ENCODE measurements around the gene ADGRB2.

Gene ADGRB2

GRCh38 chr1:31799196-31799894, 35.2 kb upstream of the ADGRB2 start:
- Histone ChIP-seq H3K9me2 (replicated peaks; ENCODE audit: insufficient read depth, low read length) (no peaks in the 10 kb centered on the region), H3K27me3 (ENCODE audit: low read length) (no peaks in the 10 kb centered on the region), H3K9me3 (ENCODE audit: insufficient read depth, low read length) (no peaks in the 10 kb centered on the region), H3K9ac (ENCODE audit: low read length) (no peak overlapping the region), H3K79me2 (ENCODE audit: insufficient read depth, low read length) (no peaks in the 10 kb centered on the region), H3K4me3 (ENCODE audit: insufficient read depth, low read length, poor library complexity, severe bottlenecking) (no peak overlapping the region), H2AFZ (ENCODE audit: low read depth, low read length, severe bottlenecking) (no peak overlapping the region), H4K20me1 (ENCODE audit: low read depth, low read length) (no peaks in the 10 kb centered on the region), H3K4me2 (ENCODE audit: low read depth, low read length, poor library complexity, severe bottlenecking) (no peak overlapping the region), H3K27ac (ENCODE audit: low read depth, low read length) (no peak overlapping the region), H3F3A (ENCODE audit: insufficient read depth) (no peaks in the 10 kb centered on the region), H3K36me3 (ENCODE audit: low read length) (no peaks in the 10 kb centered on the region)
- TF ChIP-seq CTCF (IDR thresholded peaks at IDR 0.05; ENCODE audit: insufficient read depth, low read length, poor library complexity, severe bottlenecking): no peak
- TF ChIP-seq EZH2phosphoT487 (conservative IDR thresholded peaks at IDR 0.05; ENCODE audit: low read length): no peak

DNA sequence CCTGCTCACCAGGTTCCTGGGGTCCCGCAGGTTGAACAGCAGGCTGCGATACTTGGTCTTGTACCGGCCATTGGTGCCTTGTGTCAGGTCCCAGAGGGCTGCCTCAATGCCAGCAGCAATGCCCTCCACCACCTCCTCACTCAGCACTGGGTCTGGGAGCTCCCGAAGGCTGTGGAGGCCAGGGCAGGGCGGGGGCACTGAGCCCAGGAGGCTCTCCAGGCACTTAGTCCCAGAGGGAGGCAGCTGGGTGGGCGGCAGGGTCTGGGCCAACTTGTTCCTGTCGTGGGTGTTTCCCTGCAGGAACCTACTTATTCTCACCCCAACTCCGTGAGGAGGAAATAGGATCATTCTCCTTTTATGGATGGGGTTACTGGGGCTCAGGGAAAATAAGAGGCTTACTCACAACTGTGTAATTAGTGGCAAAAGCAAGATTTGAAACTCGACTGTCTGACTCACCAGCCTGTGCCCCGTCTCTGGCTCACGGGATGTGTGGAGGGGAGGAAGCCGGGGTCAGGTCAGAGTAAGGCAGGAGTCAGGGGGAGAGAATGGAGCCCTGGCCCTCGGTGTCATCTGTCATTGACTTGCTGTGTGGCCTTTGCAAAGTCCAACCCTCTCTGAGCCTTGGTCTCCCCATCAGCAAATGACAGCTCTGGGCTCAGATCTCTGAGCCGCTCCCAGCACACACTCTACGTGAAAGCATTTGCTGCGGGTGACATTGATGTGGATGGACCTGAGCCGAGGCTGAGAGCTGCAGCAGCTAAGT, 34.5 kb upstream of the ADGRB2 start:
- no peak overlapping the region for H2AFZ ChIP-seq (ENCODE audit: low read depth, low read length, severe bottlenecking)
- no peak overlapping the region for H3K4me2 ChIP-seq (ENCODE audit: low read depth, low read length, poor library complexity, severe bottlenecking)

DNA sequence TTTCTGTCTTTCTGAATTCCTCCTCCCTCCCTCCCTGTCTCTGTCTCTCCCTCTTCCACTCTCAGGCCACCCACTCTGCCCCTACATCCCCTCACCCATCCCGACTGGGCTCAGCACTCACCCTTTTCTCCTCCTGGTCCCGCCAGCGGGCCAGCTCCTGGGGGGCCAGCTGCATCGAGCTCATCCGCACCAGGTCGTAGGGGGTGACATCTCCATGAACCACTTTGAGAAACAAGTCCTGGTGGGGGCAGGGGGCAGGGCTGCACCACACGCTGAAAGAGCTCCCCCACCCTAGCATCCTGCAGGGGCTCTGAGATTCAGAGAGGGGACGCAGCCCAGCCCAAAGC, 33.9 kb upstream of the ADGRB2 start:
- no peak for TF ChIP-seq CTCF (IDR thresholded peaks at IDR 0.05; ENCODE audit: insufficient read depth, low read length, poor library complexity, severe bottlenecking)
- TF ChIP-seq EZH2phosphoT487 (conservative IDR thresholded peaks at IDR 0.05; ENCODE audit: low read length): no peak
- H2AFZ ChIP-seq (ENCODE audit: low read depth, low read length, severe bottlenecking): no peak overlapping the region
- no peaks in the 10 kb centered on the region for H4K20me1 ChIP-seq (ENCODE audit: low read depth, low read length)
- H3K79me2 ChIP-seq (ENCODE audit: insufficient read depth, low read length): no peaks in the 10 kb centered on the region
- no peak overlapping the region for H3K27ac ChIP-seq (ENCODE audit: low read depth, low read length)
- no peak overlapping the region for H3K4me2 ChIP-seq (ENCODE audit: low read depth, low read length, poor library complexity, severe bottlenecking)
- H3K4me3 ChIP-seq (ENCODE audit: insufficient read depth, low read length, poor library complexity, severe bottlenecking): no peak overlapping the region
- no peaks in the 10 kb centered on the region for H3F3A ChIP-seq (ENCODE audit: insufficient read depth)
- H3K9me2 ChIP-seq (replicated peaks; ENCODE audit: insufficient read depth, low read length): no peaks in the 10 kb centered on the region
- no peaks in the 10 kb centered on the region for H3K36me3 ChIP-seq (ENCODE audit: low read length)
- no peaks in the 10 kb centered on the region for H3K9me3 ChIP-seq (ENCODE audit: insufficient read depth, low read length)
- no peak overlapping the region for H3K9ac ChIP-seq (ENCODE audit: low read length)
- H3K27me3 ChIP-seq (ENCODE audit: low read length): no peaks in the 10 kb centered on the region

More for the DNA sequence above, 34.5 kb upstream of the ADGRB2 start:
- Histone ChIP-seq H3K9me3 (ENCODE audit: insufficient read depth, low read length) (no peaks in the 10 kb centered on the region), H3K79me2 (ENCODE audit: insufficient read depth, low read length) (no peaks in the 10 kb centered on the region), H3K36me3 (ENCODE audit: low read length) (no peaks in the 10 kb centered on the region), H4K20me1 (ENCODE audit: low read depth, low read length) (no peaks in the 10 kb centered on the region), H3F3A (ENCODE audit: insufficient read depth) (no peaks in the 10 kb centered on the region), H3K9me2 (replicated peaks; ENCODE audit: insufficient read depth, low read length) (no peaks in the 10 kb centered on the region), H3K27me3 (ENCODE audit: low read length) (no peaks in the 10 kb centered on the region), H3K4me3 (ENCODE audit: insufficient read depth, low read length, poor library complexity, severe bottlenecking) (no peak overlapping the region), H3K9ac (ENCODE audit: low read length) (no peak overlapping the region), H3K27ac (ENCODE audit: low read depth, low read length) (no peak overlapping the region)
- no peak for TF ChIP-seq EZH2phosphoT487 (conservative IDR thresholded peaks at IDR 0.05; ENCODE audit: low read length)
- TF ChIP-seq CTCF (IDR thresholded peaks at IDR 0.05; ENCODE audit: insufficient read depth, low read length, poor library complexity, severe bottlenecking): no peak
